Measurements from ENCODE around the gene NXPH3. TPM values are rescaled to one million over a fixed set of nuclear protein-coding genes. Genes with fewer than 3 reads are reported as not detected.

NXPH3 gene
- total RNA-seq, 1 experiment from 2014 or later = 2.4 TPM

GRCh38 chr17:49603238-49603637 is 27.6 kb downstream of the NXPH3 start:
- no peak overlapping the region for H3K4me3 ChIP-seq (ENCODE audit: insufficient read depth, low read depth, low read length)
- H3K36me3 ChIP-seq (replicated peaks; ENCODE audit: control insufficient read depth, insufficient read depth, low read length) = peaks cover 2% of the 10 kb centered on the region
- DNase-seq = no peak
- H3K27me3 ChIP-seq (ENCODE audit: control insufficient read depth, insufficient read depth, low read length) = no peaks in the 10 kb centered on the region

GRCh38 chr17:49603720-49604119 is 28.0 kb downstream of the NXPH3 start:
- no peak overlapping the region for H3K4me3 ChIP-seq (ENCODE audit: insufficient read depth, low read depth, low read length)
- peaks cover 2% of the 10 kb centered on the region for H3K36me3 ChIP-seq (replicated peaks; ENCODE audit: control insufficient read depth, insufficient read depth, low read length)
- no peak for DNase-seq
- H3K27me3 ChIP-seq (ENCODE audit: control insufficient read depth, insufficient read depth, low read length) = no peaks in the 10 kb centered on the region

GRCh38 chr17:49604314-49604869 is 28.7 kb downstream of the NXPH3 start:
- Histone ChIP-seq H3K27me3 (ENCODE audit: control insufficient read depth, insufficient read depth, low read length) (no peaks in the 10 kb centered on the region), H3K36me3 (replicated peaks; ENCODE audit: control insufficient read depth, insufficient read depth, low read length) (peaks cover 2% of the 10 kb centered on the region), H3K4me3 (ENCODE audit: insufficient read depth, low read depth, low read length) (no peak overlapping the region)
- DNase-seq = no peak

- Histone ChIP-seq H3K4me3 (ENCODE audit: insufficient read depth, low read depth, low read length) (no peak overlapping the region), H3K36me3 (replicated peaks; ENCODE audit: control insufficient read depth, insufficient read depth, low read length) (peaks cover 2% of the 10 kb centered on the region), H3K27me3 (ENCODE audit: control insufficient read depth, insufficient read depth, low read length) (no peaks in the 10 kb centered on the region)
- DNase-seq = no peak
These were observed 35.4 kb downstream of the NXPH3 start for GRCh38 chr17:49610883-49611584.

- no peaks in the 10 kb centered on the region for H3K27me3 ChIP-seq (ENCODE audit: control insufficient read depth, insufficient read depth, low read length)
- H3K36me3 ChIP-seq (replicated peaks; ENCODE audit: control insufficient read depth, insufficient read depth, low read length) = peaks cover 2% of the 10 kb centered on the region
- no peak overlapping the region for H3K4me3 ChIP-seq (ENCODE audit: insufficient read depth, low read depth, low read length)
- DNase-seq = no peak
These were observed 37.1 kb downstream of the NXPH3 start for GRCh38 chr17:49612726-49613125.

GRCh38 chr17:49613182-49613800 is 37.6 kb downstream of the NXPH3 start:
- Histone ChIP-seq H3K4me3 (ENCODE audit: insufficient read depth, low read depth, low read length) (no peak overlapping the region), H3K36me3 (replicated peaks; ENCODE audit: control insufficient read depth, insufficient read depth, low read length) (peaks cover 2% of the 10 kb centered on the region), H3K27me3 (ENCODE audit: control insufficient read depth, insufficient read depth, low read length) (no peaks in the 10 kb centered on the region)
- no peak for DNase-seq

GRCh38 chr17:49616086-49616485 is 40.4 kb downstream of the NXPH3 start:
- peak; percentile 26 for DNase-seq
- H3K36me3 ChIP-seq (replicated peaks; ENCODE audit: control insufficient read depth, insufficient read depth, low read length) = no peaks in the 10 kb centered on the region; the same call in none of the 2 replicates
- no peaks in the 10 kb centered on the region for H3K27me3 ChIP-seq (ENCODE audit: control insufficient read depth, insufficient read depth, low read length)
- H3K4me3 ChIP-seq (ENCODE audit: insufficient read depth, low read depth, low read length) = no peak overlapping the region

- no peak overlapping the region for H3K4me3 ChIP-seq (ENCODE audit: insufficient read depth, low read depth, low read length)
- DNase-seq = no peak
- no peaks in the 10 kb centered on the region; the same call in none of the 2 replicates for H3K36me3 ChIP-seq (replicated peaks; ENCODE audit: control insufficient read depth, insufficient read depth, low read length)
- H3K27me3 ChIP-seq (ENCODE audit: control insufficient read depth, insufficient read depth, low read length) = no peaks in the 10 kb centered on the region
These were observed 41.0 kb downstream of the NXPH3 start for GRCh38 chr17:49616601-49617131.

- Histone ChIP-seq H3K27me3 (ENCODE audit: control insufficient read depth, insufficient read depth, low read length) (no peaks in the 10 kb centered on the region), H3K36me3 (replicated peaks; ENCODE audit: control insufficient read depth, insufficient read depth, low read length) (no peaks in the 10 kb centered on the region; the same call in none of the 2 replicates), H3K4me3 (ENCODE audit: insufficient read depth, low read depth, low read length) (no peak overlapping the region)
- no peak for DNase-seq
These were observed 42.4 kb downstream of the NXPH3 start for GRCh38 chr17:49618028-49618611.

GRCh38 chr17:49621420-49621819 is 45.7 kb downstream of the NXPH3 start:
- H3K4me3 ChIP-seq (ENCODE audit: insufficient read depth, low read depth, low read length) = no peak overlapping the region
- no peak for DNase-seq
- H3K36me3 ChIP-seq (replicated peaks; ENCODE audit: control insufficient read depth, insufficient read depth, low read length) = no peaks in the 10 kb centered on the region; the same call in none of the 2 replicates
- H3K27me3 ChIP-seq (ENCODE audit: control insufficient read depth, insufficient read depth, low read length) = no peaks in the 10 kb centered on the region

- no peaks in the 10 kb centered on the region for H3K27me3 ChIP-seq (ENCODE audit: control insufficient read depth, insufficient read depth, low read length)
- H3K36me3 ChIP-seq (replicated peaks; ENCODE audit: control insufficient read depth, insufficient read depth, low read length) = no peaks in the 10 kb centered on the region; the same call in none of the 2 replicates
- no peak overlapping the region for H3K4me3 ChIP-seq (ENCODE audit: insufficient read depth, low read depth, low read length)
- DNase-seq = no peak
These were observed 46.4 kb downstream of the NXPH3 start for GRCh38 chr17:49621946-49622529.

GRCh38 chr17:49624896-49625295 is 49.2 kb downstream of the NXPH3 start:
- Histone ChIP-seq H3K4me3 (ENCODE audit: insufficient read depth, low read depth, low read length) (no peak overlapping the region), H3K36me3 (replicated peaks; ENCODE audit: control insufficient read depth, insufficient read depth, low read length) (no peaks in the 10 kb centered on the region; the same call in 1 of the 2 replicates), H3K27me3 (ENCODE audit: control insufficient read depth, insufficient read depth, low read length) (no peaks in the 10 kb centered on the region)
- DNase-seq = no peak

- DNase-seq = no peak
- Histone ChIP-seq H3K4me3 (ENCODE audit: insufficient read depth, low read depth, low read length) (no peak overlapping the region), H3K36me3 (replicated peaks; ENCODE audit: control insufficient read depth, insufficient read depth, low read length) (no peaks in the 10 kb centered on the region), H3K27me3 (ENCODE audit: control insufficient read depth, insufficient read depth, low read length) (no peaks in the 10 kb centered on the region)
These were observed 53.8 kb downstream of the NXPH3 start for GRCh38 chr17:49629447-49629846.

- no peak overlapping the region for H3K4me3 ChIP-seq (ENCODE audit: insufficient read depth, low read depth, low read length)
- no peaks in the 10 kb centered on the region for H3K27me3 ChIP-seq (ENCODE audit: control insufficient read depth, insufficient read depth, low read length)
- no peak for DNase-seq
- H3K36me3 ChIP-seq (replicated peaks; ENCODE audit: control insufficient read depth, insufficient read depth, low read length) = no peaks in the 10 kb centered on the region
These were observed 54.6 kb downstream of the NXPH3 start for GRCh38 chr17:49630113-49630900.
